Vagina (tissue), 2 donors: ENCODE measurements around the gene HAAO.

ENCODE experiments used
- CTCF ChIP-seq, 3 experiments: fragments of 450-650 bp in 2 of 3; fragments of 200-600 bp in 1 of 3; sonication (generic) in 1 of 3; IDR thresholded peaks; one replicate each; pipeline ENCODE4 v1.5.1; 2017 to 2019; ENCODE audit warnings: antibody characterized with exemption in 3 of 3, mild to moderate bottlenecking in 2 of 3, moderate library complexity in 2 of 3
- POLR2A ChIP-seq, 2 donors: fragments of 450-650 bp; IDR thresholded peaks; one replicate each; pipeline ENCODE4 v1.6.1; 2017; ENCODE audit warnings: antibody characterized with exemption in 2 of 2, mild to moderate bottlenecking in 2 of 2, moderate library complexity in 2 of 2

DNA sequence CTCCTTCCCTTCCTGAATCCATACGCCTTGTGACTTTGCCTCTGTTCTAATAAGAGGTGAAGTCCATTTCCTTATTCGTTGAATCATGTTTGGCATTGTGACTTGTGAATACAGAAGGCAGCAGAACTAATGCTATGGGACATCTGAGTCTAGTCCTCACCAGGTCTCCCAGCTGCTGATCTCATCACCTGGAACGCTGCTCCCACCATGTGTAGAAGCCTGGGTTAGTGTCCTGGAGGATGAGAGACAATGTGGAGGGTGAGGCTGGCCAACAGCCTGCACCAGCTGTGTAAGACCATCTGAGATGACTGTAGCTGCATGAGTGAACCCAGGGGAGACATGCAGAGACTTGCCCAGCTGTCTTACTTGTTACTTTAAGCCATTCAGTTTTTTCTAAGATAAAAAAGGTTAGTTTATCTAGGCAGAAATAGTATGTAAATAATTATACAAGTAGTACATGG is 3.5 kb upstream of the HAAO start:
- TF ChIP-seq CTCF (IDR thresholded peaks at IDR 0.05) (no peak), POLR2A (IDR thresholded peaks at IDR 0.05) (no peak)
